H9 (cell line): ENCODE measurements around the gene BMP8A. TPM values are rescaled to one million over a fixed set of nuclear protein-coding genes. Genes with fewer than 3 reads are reported as not detected.
"Not testable (repeated sequence)": the region's sequence is repeated elsewhere in the genome, so short reads cannot be mapped to it uniquely, and the experiment has no call there.

Experiments
- DNase-seq: peaks from one replicate; pipeline ENCODE4 v3.0.0-alpha.2; 2017
- H2AFZ ChIP-seq: one replicate; pipeline ENCODE4 v1.6.1; 2013; ENCODE audit warnings: mild to moderate bottlenecking, low read length, control low read depth, moderate library complexity
- H2AK5ac ChIP-seq: 2 replicates; pipeline ENCODE4 v1.6.1; 2013; ENCODE audit warnings: low read length, control low read depth, mixed read lengths; ENCODE audit not compliant: insufficient read length
- H2BK120ac ChIP-seq: one replicate; pipeline ENCODE4 v1.6.1; 2013; ENCODE audit warnings: low read depth, mild to moderate bottlenecking, low read length, control low read depth, inconsistent platforms; ENCODE audit not compliant: poor library complexity, severe bottlenecking
- H2BK12ac ChIP-seq: 2 replicates; pipeline ENCODE4 v1.6.1; 2013; ENCODE audit warnings: low read length, control low read depth, mixed read lengths, low read depth; ENCODE audit not compliant: insufficient read length
- H2BK15ac ChIP-seq: 2 replicates; pipeline ENCODE4 v1.6.1; 2013; ENCODE audit warnings: low read depth, low read length, control low read depth
- H2BK20ac ChIP-seq: one replicate; pipeline ENCODE4 v1.6.1; 2013; ENCODE audit warnings: low read depth, mild to moderate bottlenecking, low read length, control low read depth, inconsistent platforms; ENCODE audit not compliant: poor library complexity, severe bottlenecking
- H2BK5ac ChIP-seq: 2 replicates; pipeline ENCODE4 v1.6.1; 2013; ENCODE audit warnings: low read length, control low read depth, mixed read lengths; ENCODE audit not compliant: insufficient read length
- H3K14ac ChIP-seq: 2 replicates; pipeline ENCODE4 v1.6.1; 2013; ENCODE audit warnings: low read length, control low read depth; ENCODE audit not compliant: insufficient read depth
- H3K18ac ChIP-seq: 2 replicates; pipeline ENCODE4 v1.6.1; 2013; ENCODE audit warnings: low read depth, mild to moderate bottlenecking, mixed read lengths, low read length, control low read depth; ENCODE audit not compliant: insufficient read length
- H3K23ac ChIP-seq: 2 replicates; pipeline ENCODE4 v1.6.1; 2013; ENCODE audit warnings: low read length, control low read depth, mixed read lengths, low read depth; ENCODE audit not compliant: insufficient read length
- H3K23me2 ChIP-seq: 2 replicates; pipeline ENCODE4 v1.6.1; 2013; ENCODE audit warnings: low read depth, mild to moderate bottlenecking, mixed read lengths, low read length, control low read depth; ENCODE audit not compliant: insufficient read length, poor library complexity, severe bottlenecking
- H3K27ac ChIP-seq: 2 replicates; pipeline ENCODE4 v1.5.1; 2013; ENCODE audit warnings: low read length, control low read depth, mixed read lengths, low read depth; ENCODE audit not compliant: insufficient read length
- H3K27me3 ChIP-seq: 2 replicates; pipeline ENCODE4 v1.6.1; 2013; ENCODE audit warnings: low read length, control low read depth, inconsistent platforms; ENCODE audit not compliant: insufficient read depth
- H3K4ac ChIP-seq: 2 replicates; pipeline ENCODE4 v1.6.1; 2013; ENCODE audit warnings: low read depth, mild to moderate bottlenecking, control low read depth, inconsistent platforms, low read length, moderate library complexity
- H3K4me1 ChIP-seq: 2 replicates; pipeline ENCODE4 v1.6.1; 2013; ENCODE audit warnings: low read length, control low read depth, inconsistent platforms; ENCODE audit not compliant: insufficient read depth
- H3K4me2 ChIP-seq: 2 replicates; pipeline ENCODE4 v1.6.1; 2013; ENCODE audit warnings: low read length, control low read depth, mixed read lengths; ENCODE audit not compliant: insufficient read length, insufficient read depth
- H3K56ac ChIP-seq: 2 replicates; pipeline ENCODE4 v1.6.1; 2013; ENCODE audit warnings: low read depth, mild to moderate bottlenecking, mixed read lengths, low read length, control low read depth; ENCODE audit not compliant: insufficient read length
- H3K79me1 ChIP-seq: 2 replicates; pipeline ENCODE4 v1.6.1; 2013; ENCODE audit warnings: low read depth, mild to moderate bottlenecking, moderate library complexity, low read length, control low read depth, inconsistent platforms; ENCODE audit not compliant: insufficient read depth, poor library complexity, severe bottlenecking
- H3K79me2 ChIP-seq: 2 replicates; pipeline ENCODE4 v1.6.1; 2013; ENCODE audit warnings: low read length, control low read depth, inconsistent platforms; ENCODE audit not compliant: insufficient read depth
- H3K9ac ChIP-seq: 2 replicates; pipeline ENCODE4 v1.6.1; 2013; ENCODE audit warnings: low read length, control low read depth, mixed read lengths; ENCODE audit not compliant: insufficient read length; ENCODE audit errors: extremely low read depth
- H3K9me3 ChIP-seq: one replicate; pipeline ENCODE4 v1.6.1; 2013; ENCODE audit warnings: low read depth, low read length, inconsistent platforms; ENCODE audit not compliant: control insufficient read depth
- H3T11ph ChIP-seq: one replicate; pipeline ENCODE4 v1.6.1; 2013; ENCODE audit warnings: mild to moderate bottlenecking, low read length, control low read depth, inconsistent platforms
- H4K20me1 ChIP-seq: one replicate; pipeline ENCODE4 v1.6.1; 2013; ENCODE audit not compliant: control insufficient read depth, insufficient read length, insufficient read depth
- H4K5ac ChIP-seq: 2 replicates; pipeline ENCODE4 v1.6.1; 2013; ENCODE audit warnings: low read depth, mild to moderate bottlenecking, mixed read lengths, low read length, control low read depth; ENCODE audit not compliant: insufficient read length
- H4K8ac ChIP-seq: replicated peaks from 2 replicates; pipeline ENCODE4 v1.6.1; 2013; ENCODE audit warnings: low read length, control low read depth, mixed read lengths, low read depth; ENCODE audit not compliant: insufficient read length
- H4K91ac ChIP-seq: 2 replicates; pipeline ENCODE4 v1.6.1; 2013; ENCODE audit warnings: low read depth, mild to moderate bottlenecking, moderate library complexity, mixed read lengths, low read length, control low read depth; ENCODE audit not compliant: insufficient read length
- H3K27ac Mint-ChIP-seq, 3 experiments: 2 replicates in 2 of 3; 3 replicates in 1 of 3; pipeline ENCODE4 v1.8.0; 2020 to 2021; ENCODE audit warnings: mixed read lengths in 3 of 3, mild to moderate bottlenecking in 1 of 3, moderate library complexity in 1 of 3
- H3K27me3 Mint-ChIP-seq: 2 replicates; pipeline ENCODE4 v1.8.0; 2021; ENCODE audit warnings: low read depth, mild to moderate bottlenecking, moderate library complexity, mixed read lengths
- H3K36me3 Mint-ChIP-seq, 3 experiments: 2 replicates in 2 of 3; 3 replicates in 1 of 3; pipeline ENCODE4 v1.8.0; 2020 to 2021; ENCODE audit warnings: low read depth in 3 of 3, mixed read lengths in 3 of 3; ENCODE audit not compliant: insufficient read depth in 1 of 3
- H3K4me1 Mint-ChIP-seq, 2 experiments: 2 replicates each; pipeline ENCODE4 v1.8.0; 2020; ENCODE audit warnings: mixed read lengths in 2 of 2
- H3K4me3 Mint-ChIP-seq, 2 experiments: 2 replicates in 1 of 2; 3 replicates in 1 of 2; pipeline ENCODE4 v1.8.0; 2020 to 2021; ENCODE audit warnings: mild to moderate bottlenecking in 2 of 2, mixed read lengths in 2 of 2, moderate library complexity in 1 of 2
- H3K9me3 Mint-ChIP-seq, 2 experiments: 2 replicates in 1 of 2; 3 replicates in 1 of 2; pipeline ENCODE4 v1.8.0; 2020; ENCODE audit warnings: mild to moderate bottlenecking in 2 of 2, mixed read lengths in 2 of 2, moderate library complexity in 1 of 2
- CTCF ChIP-seq: fragments of 200-600 bp; sonication (generic); conservative IDR thresholded peaks from 3 replicates; pipeline ENCODE4 v1.8.0; 2021; ENCODE audit warnings: antibody characterized with exemption, mild to moderate bottlenecking
- WGBS: extraction: QIAGEN DNeasy Blood & Tissue Kit; methylation state at CpG from one replicate; pipeline ENCODE4 v1.1.7; 2013; ENCODE audit warnings: missing lambda C conversion rate, low lambda C conversion rate, mixed read lengths; ENCODE audit not compliant: insufficient read length; ENCODE audit errors: extremely low coverage; 5-methylcytosine and 5-hydroxymethylcytosine counted together
- total RNA-seq: library from RNA; stranded (reverse); gene quantifications from 2 replicates; pipeline ENCODE4 v1.2.1, GENCODE V29; 2021

BMP8A gene
- total RNA-seq, 1 experiment from 2014 or later, result 0.52 TPM

GRCh38 chr1:39501666-39502065 is 10.2 kb downstream of the BMP8A start:
- H3K36me3 Mint-ChIP-seq, result no peaks in the 10 kb centered on the region
- H3K9me3 Mint-ChIP-seq, result peaks cover 0 to 2% of the 10 kb centered on the region in 2 experiments; a peak in 1 of 5 replicates
- no peak overlapping the region for H3K27ac Mint-ChIP-seq
- Histone ChIP-seq H2BK15ac (no peak overlapping the region), H3K18ac (no peak overlapping the region), H3K23me2 (no peaks in the 10 kb centered on the region), H2BK20ac (no peak overlapping the region), H3K27ac (no peak overlapping the region), H2BK5ac (no peak overlapping the region), H2AK5ac (no peak overlapping the region), H3K9ac (no peak overlapping the region), H2BK12ac (no peak overlapping the region), H2AFZ (no peak overlapping the region), H2BK120ac (no peak overlapping the region), H3K4me2 (no peak overlapping the region), H3K79me1 (no peaks in the 10 kb centered on the region), H3K27me3 (no peaks in the 10 kb centered on the region), H4K91ac (no peak overlapping the region), H3K79me2 (no peaks in the 10 kb centered on the region), H4K20me1 (no peaks in the 10 kb centered on the region), H3K14ac (no peak overlapping the region), H4K5ac (no peak overlapping the region), H3K56ac (no peak overlapping the region), H4K8ac (no peak overlapping the region), H3K4me1 (peaks cover 3% of the 10 kb centered on the region; the same call in 1 of the 2 replicates), H3K4ac (no peak overlapping the region), H3K9me3 (no peaks in the 10 kb centered on the region), H3K23ac (no peak overlapping the region), H3T11ph (no peak overlapping the region)
- no CpG with 5 or more reads among the region's 5 CpGs for WGBS
- no peak overlapping the region for H3K4me3 Mint-ChIP-seq
- H3K27me3 Mint-ChIP-seq, result peaks cover 22% of the 10 kb centered on the region
- peaks cover 4 to 7% of the 10 kb centered on the region in 2 experiments for H3K4me1 Mint-ChIP-seq
- TF ChIP-seq CTCF, result no peak
- DNase-seq, result no peak

DNA sequence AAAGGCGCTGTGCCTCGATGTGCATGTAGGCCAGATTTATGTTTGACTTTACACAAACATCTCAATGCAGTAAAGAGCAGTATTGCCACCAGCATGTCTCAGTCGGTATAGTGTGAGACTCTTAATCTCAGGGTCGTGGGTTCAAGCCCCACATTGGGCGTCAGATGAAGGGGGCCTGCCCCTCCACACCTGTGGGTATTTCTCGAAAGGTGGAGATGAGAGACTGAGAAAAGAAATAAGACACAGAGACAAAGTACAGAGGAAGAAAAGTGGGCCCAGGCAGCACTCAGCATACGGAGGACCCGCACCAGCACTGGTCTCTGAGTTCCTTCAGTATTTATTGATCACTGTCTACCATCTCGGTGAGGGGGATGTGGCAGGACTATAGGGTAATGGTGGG is 13.0 kb downstream of the BMP8A start:
- not testable (repeated sequence) for H3K79me2 ChIP-seq, H2AK5ac ChIP-seq, H3K9me3 Mint-ChIP-seq, H4K5ac ChIP-seq, H3K4me3 Mint-ChIP-seq, H2BK15ac ChIP-seq, H3K14ac ChIP-seq, H2AFZ ChIP-seq, H3K27ac ChIP-seq, H4K8ac ChIP-seq, H2BK5ac ChIP-seq, H2BK120ac ChIP-seq, H3K18ac ChIP-seq, H3K4me1 Mint-ChIP-seq, H4K20me1 ChIP-seq, H3K9me3 ChIP-seq, H3K56ac ChIP-seq, H3K4me1 ChIP-seq, H3K23ac ChIP-seq, H3K23me2 ChIP-seq, H2BK20ac ChIP-seq, H3K79me1 ChIP-seq, H3K4ac ChIP-seq, H4K91ac ChIP-seq, H3K27ac Mint-ChIP-seq, H3K9ac ChIP-seq, DNase-seq, H3K27me3 ChIP-seq, H3T11ph ChIP-seq, H2BK12ac ChIP-seq, H3K4me2 ChIP-seq, H3K36me3 Mint-ChIP-seq
- H3K27me3 Mint-ChIP-seq, result peaks cover 29% of the 10 kb centered on the region
- no CpG with 5 or more reads among the region's 9 CpGs for WGBS
